ENCODE data around the gene NUP98.

DNA sequence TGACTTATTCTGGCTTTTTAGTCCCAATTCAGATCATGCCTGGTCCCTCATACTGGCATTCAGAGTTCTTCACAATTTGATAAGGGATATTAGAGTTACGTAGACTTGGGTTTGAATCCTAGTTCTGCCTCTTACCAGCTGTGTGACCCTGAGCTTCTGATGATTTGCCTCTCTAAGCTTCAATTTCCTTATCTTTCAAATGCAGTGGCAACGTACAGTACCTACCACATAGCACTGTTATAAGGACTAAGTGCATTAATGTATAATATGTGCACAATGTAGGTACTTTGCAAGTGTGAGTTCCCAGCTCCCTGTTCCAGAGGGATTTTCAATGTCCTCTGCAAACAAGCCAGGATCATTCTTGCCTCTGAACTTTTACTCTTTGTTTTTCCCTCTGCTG is 36.1 kb upstream of the NUP98 start:
- TF ChIP-seq POLR2A (IDR thresholded peaks at IDR 0.05) (no peak), POLR2AphosphoS5 (IDR thresholded peaks at IDR 0.05) (no peak)
- TF ChIP-seq, protein P1, sequence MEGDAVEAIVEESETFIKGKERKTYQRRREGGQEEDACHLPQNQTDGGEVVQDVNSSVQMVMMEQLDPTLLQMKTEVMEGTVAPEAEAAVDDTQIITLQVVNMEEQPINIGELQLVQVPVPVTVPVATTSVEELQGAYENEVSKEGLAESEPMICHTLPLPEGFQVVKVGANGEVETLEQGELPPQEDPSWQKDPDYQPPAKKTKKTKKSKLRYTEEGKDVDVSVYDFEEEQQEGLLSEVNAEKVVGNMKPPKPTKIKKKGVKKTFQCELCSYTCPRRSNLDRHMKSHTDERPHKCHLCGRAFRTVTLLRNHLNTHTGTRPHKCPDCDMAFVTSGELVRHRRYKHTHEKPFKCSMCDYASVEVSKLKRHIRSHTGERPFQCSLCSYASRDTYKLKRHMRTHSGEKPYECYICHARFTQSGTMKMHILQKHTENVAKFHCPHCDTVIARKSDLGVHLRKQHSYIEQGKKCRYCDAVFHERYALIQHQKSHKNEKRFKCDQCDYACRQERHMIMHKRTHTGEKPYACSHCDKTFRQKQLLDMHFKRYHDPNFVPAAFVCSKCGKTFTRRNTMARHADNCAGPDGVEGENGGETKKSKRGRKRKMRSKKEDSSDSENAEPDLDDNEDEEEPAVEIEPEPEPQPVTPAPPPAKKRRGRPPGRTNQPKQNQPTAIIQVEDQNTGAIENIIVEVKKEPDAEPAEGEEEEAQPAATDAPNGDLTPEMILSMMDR (IDR thresholded peaks at IDR 0.05) = no peak
